HUES6 (cell line): ENCODE data around the gene KCNT2.

Source experiments
- H3K27ac ChIP-seq: 2 replicates; pipeline ENCODE4 v1.7.0; 2013; ENCODE audit warnings: low read depth, mild to moderate bottlenecking, low read length, inconsistent platforms
- H3K27me3 ChIP-seq: 2 replicates; pipeline ENCODE4 v1.6.1; 2013; ENCODE audit warnings: low read length; ENCODE audit not compliant: control insufficient read depth, insufficient read depth
- H3K36me3 ChIP-seq: 2 replicates; pipeline ENCODE4 v1.6.1; 2013; ENCODE audit warnings: low read length; ENCODE audit not compliant: control insufficient read depth, insufficient read depth
- H3K4me1 ChIP-seq: 2 replicates; pipeline ENCODE4 v1.6.1; 2013; ENCODE audit warnings: low read length; ENCODE audit not compliant: control insufficient read depth, insufficient read depth
- H3K4me3 ChIP-seq: 2 replicates; pipeline ENCODE4 v1.5.1; 2013; ENCODE audit warnings: low read depth, low read length
- H3K9ac ChIP-seq: one replicate; pipeline ENCODE4 v1.6.1; 2013; ENCODE audit warnings: mild to moderate bottlenecking, low read length
- H3K9me3 ChIP-seq: 2 replicates; pipeline ENCODE4 v1.6.1; 2013; ENCODE audit warnings: low read depth, low read length; ENCODE audit not compliant: control insufficient read depth, insufficient read depth

KCNT2 gene

GRCh38 chr1:196590959-196591358 lies 17.3 kb downstream of the KCNT2 start:
- H3K27ac ChIP-seq: no peak overlapping the region
- no peak overlapping the region for H3K4me3 ChIP-seq
- 0 out of 2 replicates have a peak, but pooled peaks cover 3% of the 10 kb centered on the region for H3K4me1 ChIP-seq
- H3K27me3 ChIP-seq: no peaks in the 10 kb centered on the region
- no peaks in the 10 kb centered on the region for H3K9me3 ChIP-seq
- no peaks in the 10 kb centered on the region for H3K36me3 ChIP-seq
- H3K9ac ChIP-seq: no peak overlapping the region

- no peak overlapping the region for H3K9ac ChIP-seq
- H3K36me3 ChIP-seq: no peaks in the 10 kb centered on the region
- H3K9me3 ChIP-seq: no peaks in the 10 kb centered on the region
- H3K4me3 ChIP-seq: no peak overlapping the region
- H3K4me1 ChIP-seq: 0 out of 2 replicates have a peak, but pooled peaks cover 3% of the 10 kb centered on the region
- no peak overlapping the region for H3K27ac ChIP-seq
- no peaks in the 10 kb centered on the region for H3K27me3 ChIP-seq
Measured at GRCh38 chr1:196590012-196590708, 18.1 kb downstream of the KCNT2 start.

GRCh38 chr1:196584696-196585095 lies 23.5 kb downstream of the KCNT2 start:
- Histone ChIP-seq H3K27me3 (no peaks in the 10 kb centered on the region), H3K36me3 (no peaks in the 10 kb centered on the region; the same call in 1 of the 2 replicates), H3K9ac (no peak overlapping the region), H3K27ac (no peak overlapping the region), H3K4me3 (no peak overlapping the region), H3K4me1 (no peaks in the 10 kb centered on the region), H3K9me3 (no peaks in the 10 kb centered on the region)

- H3K36me3 ChIP-seq: no peaks in the 10 kb centered on the region; the same call in 1 of the 2 replicates
- no peaks in the 10 kb centered on the region for H3K27me3 ChIP-seq
- H3K27ac ChIP-seq: no peak overlapping the region
- H3K4me3 ChIP-seq: no peak overlapping the region
- no peak overlapping the region for H3K9ac ChIP-seq
- no peaks in the 10 kb centered on the region for H3K9me3 ChIP-seq
- peaks cover 15% of the 10 kb centered on the region for H3K4me1 ChIP-seq
Measured at GRCh38 chr1:196577386-196577785, 30.9 kb downstream of the KCNT2 start.

- H3K27ac ChIP-seq: no peak overlapping the region
- no peak overlapping the region for H3K4me3 ChIP-seq
- no peak overlapping the region for H3K9ac ChIP-seq
- no peaks in the 10 kb centered on the region for H3K27me3 ChIP-seq
- H3K4me1 ChIP-seq: peaks cover 16% of the 10 kb centered on the region
- H3K9me3 ChIP-seq: no peaks in the 10 kb centered on the region
- H3K36me3 ChIP-seq: peaks cover 9% of the 10 kb centered on the region; the same call in 1 of the 2 replicates
Measured at GRCh38 chr1:196573226-196573625, 35.0 kb downstream of the KCNT2 start.

GRCh38 chr1:196567238-196567637 lies 41.0 kb downstream of the KCNT2 start:
- Histone ChIP-seq H3K9ac (no peak overlapping the region), H3K4me1 (peaks cover 3% of the 10 kb centered on the region; the same call in 1 of the 2 replicates), H3K36me3 (peaks cover 19% of the 10 kb centered on the region), H3K9me3 (peaks cover 12% of the 10 kb centered on the region), H3K27ac (no peak overlapping the region), H3K27me3 (no peaks in the 10 kb centered on the region), H3K4me3 (no peak overlapping the region)

GRCh38 chr1:196563768-196564167 lies 44.5 kb downstream of the KCNT2 start:
- no peak overlapping the region for H3K4me3 ChIP-seq
- H3K9me3 ChIP-seq: peaks cover 12% of the 10 kb centered on the region
- H3K4me1 ChIP-seq: peaks cover 14% of the 10 kb centered on the region
- H3K36me3 ChIP-seq: peaks cover 10% of the 10 kb centered on the region
- no peak overlapping the region for H3K27ac ChIP-seq
- H3K9ac ChIP-seq: no peak overlapping the region
- no peaks in the 10 kb centered on the region for H3K27me3 ChIP-seq

- peaks cover 11% of the 10 kb centered on the region for H3K9me3 ChIP-seq
- no peak overlapping the region for H3K27ac ChIP-seq
- H3K27me3 ChIP-seq: no peaks in the 10 kb centered on the region
- no peak overlapping the region for H3K9ac ChIP-seq
- peaks cover 19% of the 10 kb centered on the region for H3K4me1 ChIP-seq
- H3K4me3 ChIP-seq: no peak overlapping the region
- no peaks in the 10 kb centered on the region for H3K36me3 ChIP-seq
Measured at GRCh38 chr1:196559314-196559713, 48.9 kb downstream of the KCNT2 start.

- Histone ChIP-seq H3K36me3 (no peaks in the 10 kb centered on the region), H3K9ac (no peak overlapping the region), H3K4me3 (no peak overlapping the region), H3K4me1 (peaks cover 19% of the 10 kb centered on the region), H3K9me3 (peaks cover 8% of the 10 kb centered on the region; the same call in 1 of the 2 replicates), H3K27ac (no peak overlapping the region), H3K27me3 (no peaks in the 10 kb centered on the region)
Measured at GRCh38 chr1:196558411-196558810, 49.8 kb downstream of the KCNT2 start.

GRCh38 chr1:196557797-196558196 lies 50.4 kb downstream of the KCNT2 start:
- Histone ChIP-seq H3K27ac (no peak overlapping the region), H3K4me3 (no peak overlapping the region)

GRCh38 chr1:196550731-196551130 lies 57.5 kb downstream of the KCNT2 start:
- Histone ChIP-seq H3K4me1 (no peaks in the 10 kb centered on the region), H3K9ac (no peak overlapping the region), H3K4me3 (no peak overlapping the region), H3K36me3 (no peaks in the 10 kb centered on the region), H3K9me3 (peaks cover 3% of the 10 kb centered on the region; the same call in 1 of the 2 replicates), H3K27me3 (no peaks in the 10 kb centered on the region), H3K27ac (no peak overlapping the region)

More at GRCh38 chr1:196557797-196558196, 50.4 kb downstream of the KCNT2 start:
- Histone ChIP-seq H3K27me3 (no peaks in the 10 kb centered on the region), H3K36me3 (no peaks in the 10 kb centered on the region), H3K4me1 (peaks cover 19% of the 10 kb centered on the region), H3K9ac (no peak overlapping the region), H3K9me3 (peaks cover 8% of the 10 kb centered on the region; the same call in 1 of the 2 replicates)
